ENCODE results near the gene IL18RAP.
A peak's percentile ranks its signal among the peaks of the same experiment; 100 is the strongest.

Gene IL18RAP

DNA sequence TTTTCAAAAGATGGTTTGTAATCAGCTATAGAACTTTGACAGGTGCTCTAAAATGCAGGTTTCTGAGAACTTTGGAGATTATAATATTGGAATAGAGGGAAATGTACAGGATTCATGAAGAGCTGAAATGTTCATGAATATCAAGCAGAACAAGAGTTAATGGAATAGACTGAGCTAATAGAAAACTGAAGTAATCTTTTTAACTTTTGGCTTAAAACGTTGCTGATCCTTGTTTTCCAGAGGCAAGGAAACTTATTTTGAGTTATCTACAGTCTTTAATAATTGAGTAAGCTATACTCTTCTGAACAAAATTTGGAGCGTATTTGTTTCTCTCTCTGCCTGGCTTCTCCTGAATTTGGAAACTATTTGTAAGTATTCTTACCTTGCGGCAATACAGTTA is 10.8 kb upstream of the IL18RAP start:
- TF ChIP-seq, protein P1, sequence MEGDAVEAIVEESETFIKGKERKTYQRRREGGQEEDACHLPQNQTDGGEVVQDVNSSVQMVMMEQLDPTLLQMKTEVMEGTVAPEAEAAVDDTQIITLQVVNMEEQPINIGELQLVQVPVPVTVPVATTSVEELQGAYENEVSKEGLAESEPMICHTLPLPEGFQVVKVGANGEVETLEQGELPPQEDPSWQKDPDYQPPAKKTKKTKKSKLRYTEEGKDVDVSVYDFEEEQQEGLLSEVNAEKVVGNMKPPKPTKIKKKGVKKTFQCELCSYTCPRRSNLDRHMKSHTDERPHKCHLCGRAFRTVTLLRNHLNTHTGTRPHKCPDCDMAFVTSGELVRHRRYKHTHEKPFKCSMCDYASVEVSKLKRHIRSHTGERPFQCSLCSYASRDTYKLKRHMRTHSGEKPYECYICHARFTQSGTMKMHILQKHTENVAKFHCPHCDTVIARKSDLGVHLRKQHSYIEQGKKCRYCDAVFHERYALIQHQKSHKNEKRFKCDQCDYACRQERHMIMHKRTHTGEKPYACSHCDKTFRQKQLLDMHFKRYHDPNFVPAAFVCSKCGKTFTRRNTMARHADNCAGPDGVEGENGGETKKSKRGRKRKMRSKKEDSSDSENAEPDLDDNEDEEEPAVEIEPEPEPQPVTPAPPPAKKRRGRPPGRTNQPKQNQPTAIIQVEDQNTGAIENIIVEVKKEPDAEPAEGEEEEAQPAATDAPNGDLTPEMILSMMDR (IDR thresholded peaks at IDR 0.05; ENCODE audit: low read depth, low read length, missing control alignments) = no peak
- H3K27ac ChIP-seq = no peak overlapping the region
- in situ Hi-C loops (cut with HindIII; ENCODE audit: low pct_ligation_motif_present, low sequenced_read_pairs) = no loop called here
- no peaks in the 10 kb centered on the region for H3K27me3 ChIP-seq (replicated peaks)
- no peak for DNase-seq
- H3K4me3 ChIP-seq (ENCODE audit: low read depth, low read length) = no peak overlapping the region
- no peaks in the 10 kb centered on the region for H3K36me3 ChIP-seq (replicated peaks)

DNA sequence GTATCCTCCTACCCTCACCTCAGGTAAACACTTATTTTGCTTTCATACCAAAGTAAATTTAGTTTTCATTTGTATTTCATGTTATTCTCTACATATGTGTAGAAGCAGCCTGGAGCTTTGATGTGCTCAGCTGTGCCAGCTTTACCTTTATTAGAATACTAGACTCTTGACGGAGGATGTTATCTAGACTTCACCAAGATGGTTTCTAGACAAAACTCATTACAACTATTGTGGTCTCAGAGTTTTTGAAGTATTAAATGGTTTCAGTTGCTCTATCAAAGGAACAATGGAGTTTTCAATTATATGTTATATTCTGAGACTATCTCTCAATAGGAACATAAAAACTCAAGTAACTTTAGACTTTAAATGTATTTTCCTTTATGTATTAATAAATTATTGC is 5.0 kb upstream of the IL18RAP start:
- no peak for DNase-seq
- in situ Hi-C loops (cut with HindIII; ENCODE audit: low pct_ligation_motif_present, low sequenced_read_pairs) = no loop called here
- TF ChIP-seq, protein P1 (IDR thresholded peaks at IDR 0.05; ENCODE audit: low read depth, low read length, missing control alignments) = no peak
- no peaks in the 10 kb centered on the region for H3K36me3 ChIP-seq (replicated peaks)
- no peak overlapping the region for H3K4me3 ChIP-seq (ENCODE audit: low read depth, low read length)
- H3K27ac ChIP-seq = no peak overlapping the region
- H3K27me3 ChIP-seq (replicated peaks) = peaks cover 9% of the 10 kb centered on the region

DNA sequence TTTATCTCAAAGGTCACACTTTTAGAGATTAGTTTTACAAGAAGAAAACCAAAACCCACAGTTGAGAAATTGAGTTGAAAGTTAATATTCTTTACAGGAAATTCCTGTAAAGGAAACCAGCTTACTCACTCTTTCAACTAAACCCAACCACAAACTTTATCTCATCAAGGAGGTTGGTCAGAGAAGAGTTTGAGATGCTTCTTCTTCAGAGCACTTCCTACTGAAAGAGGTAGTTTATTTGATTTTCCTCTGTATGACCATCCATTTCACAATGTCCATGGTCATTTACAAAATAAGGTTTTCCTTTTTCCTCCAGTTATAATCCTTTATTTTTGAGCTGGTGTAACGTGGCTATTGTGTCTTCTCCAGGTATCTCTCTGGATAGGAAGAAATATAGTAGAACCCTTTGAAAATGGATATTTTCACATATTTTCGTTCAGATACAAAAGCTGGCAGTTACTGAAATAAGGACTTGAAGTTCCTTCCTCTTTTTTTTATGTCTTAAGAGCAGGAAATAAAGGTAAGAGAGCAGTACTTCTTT is 4.5 kb upstream of the IL18RAP start:
- Histone ChIP-seq H3K4me3 (ENCODE audit: low read depth, low read length) (no peak overlapping the region), H3K36me3 (replicated peaks) (no peaks in the 10 kb centered on the region), H3K27ac (no peak overlapping the region), H3K27me3 (replicated peaks) (peaks cover 9% of the 10 kb centered on the region)
- peak; percentile 7 for DNase-seq
- in situ Hi-C loops (cut with HindIII; ENCODE audit: low pct_ligation_motif_present, low sequenced_read_pairs) = no loop called here
- TF ChIP-seq, protein P1 (IDR thresholded peaks at IDR 0.05; ENCODE audit: low read depth, low read length, missing control alignments) = no peak

DNA sequence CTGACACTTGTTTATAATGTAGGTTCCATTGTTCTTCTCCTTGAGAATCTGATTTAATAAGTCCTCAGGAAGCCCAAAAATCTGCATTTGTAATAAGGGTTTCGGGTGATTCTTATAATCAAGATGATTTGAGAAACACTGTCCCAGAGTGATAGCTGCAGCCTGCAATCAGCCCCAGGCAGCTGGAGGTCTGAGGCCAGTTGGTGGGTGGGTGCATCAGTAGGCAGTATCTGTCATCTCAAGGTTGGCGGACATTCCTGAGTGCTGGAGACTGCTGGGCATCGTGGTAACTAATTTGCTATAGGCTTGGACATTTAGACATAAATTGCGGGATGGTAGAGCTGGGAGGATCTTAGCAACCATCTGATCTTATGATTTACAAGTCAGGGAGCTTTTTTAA is 2.7 kb upstream of the IL18RAP start:
- in situ Hi-C loops (cut with HindIII; ENCODE audit: low pct_ligation_motif_present, low sequenced_read_pairs) = no loop called here
- Histone ChIP-seq H3K27me3 (replicated peaks) (peaks cover 9% of the 10 kb centered on the region), H3K27ac (no peak overlapping the region), H3K4me3 (ENCODE audit: low read depth, low read length) (no peak overlapping the region), H3K36me3 (replicated peaks) (no peaks in the 10 kb centered on the region)
- DNase-seq = no peak
- TF ChIP-seq, protein P1 (IDR thresholded peaks at IDR 0.05; ENCODE audit: low read depth, low read length, missing control alignments) = no peak

DNA sequence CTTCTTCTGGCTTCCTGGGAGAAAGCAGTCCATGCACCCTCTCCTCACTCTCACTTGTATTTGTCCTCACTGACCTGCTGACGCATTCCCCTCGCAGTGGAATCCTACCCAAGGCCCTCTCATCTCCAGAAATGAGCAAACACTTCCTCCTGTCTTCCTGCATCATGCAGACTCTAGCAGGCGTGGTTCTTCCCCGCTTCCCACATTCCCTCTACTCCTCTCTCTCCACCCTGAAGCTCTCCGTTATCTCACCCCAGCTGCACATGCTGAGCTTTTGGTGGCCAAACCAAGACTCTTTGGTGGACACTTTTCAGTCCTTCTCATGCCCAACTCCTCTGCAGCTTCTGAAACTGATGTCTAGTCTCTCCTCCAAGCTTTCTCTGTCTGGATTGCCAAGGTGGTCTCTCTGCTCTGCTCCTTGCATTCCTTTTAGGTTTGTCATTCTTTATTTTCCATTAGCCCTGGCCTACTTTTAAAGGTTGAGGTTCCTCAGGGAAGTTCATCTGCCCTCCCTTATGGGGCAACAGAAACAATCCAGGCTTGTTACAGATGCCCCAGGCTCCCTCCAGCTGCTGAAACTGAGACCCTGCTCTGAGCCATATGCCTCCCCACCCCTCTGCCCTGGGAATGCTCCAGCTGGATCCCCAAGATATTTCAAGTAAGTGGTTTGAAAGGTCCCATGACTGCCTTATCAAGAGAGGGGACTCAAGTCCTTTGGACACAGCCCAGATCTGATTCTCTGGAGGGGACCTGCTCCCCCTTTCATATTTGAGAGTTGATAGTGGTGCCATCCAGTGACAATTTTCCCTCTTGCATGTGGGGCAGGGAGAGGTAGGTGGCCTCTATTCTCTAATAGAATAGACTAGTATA is 835 bp upstream of the IL18RAP start:
- Histone ChIP-seq H3K36me3 (replicated peaks) (no peaks in the 10 kb centered on the region), H3K4me3 (ENCODE audit: low read depth, low read length) (no peak overlapping the region), H3K27ac (no peak overlapping the region), H3K27me3 (replicated peaks) (peaks cover 9% of the 10 kb centered on the region)
- TF ChIP-seq, protein P1 (IDR thresholded peaks at IDR 0.05; ENCODE audit: low read depth, low read length, missing control alignments) = no peak
- in situ Hi-C loops (cut with HindIII; ENCODE audit: low pct_ligation_motif_present, low sequenced_read_pairs) = no loop called here
- DNase-seq = no peak

Measured in brain microvascular endothelial cell (primary cell).